NCI-H2171 (cell line): ENCODE measurements around the gene RPS6KA2.

ENCODE experiments used
- DNase-seq: peaks from one replicate; lab custom pipeline; 2025; lab: John Stamatoyannopoulos, UW

Gene RPS6KA2

DNA sequence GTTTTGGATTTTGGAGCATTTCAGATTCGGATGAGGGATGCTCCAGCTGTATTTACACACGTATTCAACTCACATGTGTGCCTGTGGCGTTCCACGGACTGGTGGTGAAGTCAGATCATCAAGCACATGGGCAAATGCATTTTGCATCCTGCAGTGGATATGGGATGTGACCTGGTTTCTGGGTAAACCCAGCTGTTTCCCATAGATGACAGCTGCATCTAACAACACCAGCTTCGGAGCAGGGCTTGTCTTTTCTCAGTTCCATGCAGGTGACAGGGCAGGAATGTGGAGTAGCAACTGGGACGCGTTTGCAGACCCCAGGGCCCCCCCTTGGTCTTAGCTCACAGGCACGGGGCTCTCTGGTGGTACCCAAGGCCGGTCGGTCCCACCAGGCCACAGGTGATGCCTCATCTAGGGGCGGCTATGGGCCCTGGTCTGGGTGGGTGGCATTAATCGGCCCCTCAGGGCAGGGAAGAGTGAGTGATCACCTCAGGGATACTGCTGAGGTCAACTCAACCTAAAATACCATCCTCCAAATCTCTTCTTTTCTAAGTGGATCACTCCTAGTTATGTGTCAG, 123.8 kb downstream of the RPS6KA2 start:
- no peak for DNase-seq

DNA sequence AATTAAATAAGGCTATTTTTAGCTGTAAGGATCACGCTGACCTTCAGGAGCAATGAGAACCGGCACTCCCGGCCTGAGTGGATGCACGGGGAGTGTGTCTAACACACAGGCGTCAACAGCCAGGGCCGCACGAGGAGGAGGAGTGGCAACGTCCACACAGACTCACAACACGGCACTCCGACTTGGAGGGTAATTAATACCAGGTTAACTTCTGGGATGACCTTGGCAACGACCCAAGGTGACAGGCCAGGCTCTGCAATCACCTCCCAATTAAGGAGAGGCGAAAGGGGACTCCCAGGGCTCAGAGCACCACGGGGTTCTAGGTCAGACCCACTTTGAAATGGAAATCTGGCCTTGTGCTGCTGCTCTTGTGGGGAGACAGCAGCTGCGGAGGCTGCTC, 124.6 kb downstream of the RPS6KA2 start:
- no peak for DNase-seq

- no peak for DNase-seq
Measured at GRCh38 chr6:166501246-166501645, 125.8 kb downstream of the RPS6KA2 start.

DNA sequence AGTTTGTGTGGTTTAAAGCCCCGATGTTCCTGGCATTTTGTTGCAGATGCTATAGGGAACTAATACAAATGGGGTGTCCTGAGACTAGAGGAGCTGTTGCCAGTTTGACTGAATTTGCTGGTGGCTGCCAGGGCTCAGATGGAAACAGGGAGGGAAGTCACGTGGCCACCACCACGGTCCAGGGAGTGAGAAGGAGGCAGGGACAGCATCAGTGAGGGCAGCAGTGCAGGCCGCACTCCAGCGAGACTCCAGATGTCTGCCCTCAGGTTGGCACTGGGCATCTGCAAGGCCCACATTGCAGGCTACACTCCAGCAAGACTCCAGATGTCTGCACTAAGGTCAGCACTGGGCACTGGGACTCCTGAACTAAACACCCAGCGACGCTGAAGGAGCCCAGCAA, 126.8 kb downstream of the RPS6KA2 start:
- no peak for DNase-seq

- no peak for DNase-seq
Measured at GRCh38 chr6:166499350-166500163, 127.5 kb downstream of the RPS6KA2 start.

GRCh38 chr6:166498661-166499349, 128.2 kb downstream of the RPS6KA2 start:
- no peak for DNase-seq

DNA sequence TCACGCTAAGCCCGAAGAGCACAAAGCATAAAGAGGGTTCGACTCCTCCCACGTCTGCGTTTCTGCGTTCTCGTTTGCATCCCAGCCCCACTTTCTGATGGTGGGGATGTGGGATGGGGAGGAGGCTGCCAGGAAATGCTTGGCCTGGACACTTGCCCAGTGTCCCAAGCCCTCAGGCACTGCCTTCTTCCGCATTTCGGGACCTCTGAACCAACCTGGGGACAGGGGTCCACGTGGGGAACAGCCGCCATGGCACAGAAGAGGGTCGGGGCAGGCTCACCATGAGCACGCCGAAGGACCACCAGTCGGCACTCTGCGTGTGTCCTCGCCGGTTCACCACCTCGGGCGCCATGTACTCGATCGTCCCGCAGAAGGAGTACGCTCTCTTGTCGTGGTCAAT, 128.8 kb downstream of the RPS6KA2 start:
- DNase-seq = no peak

GRCh38 chr6:166497087-166497899, 129.8 kb downstream of the RPS6KA2 start:
- no peak for DNase-seq

- no peak for DNase-seq
Measured at GRCh38 chr6:166496460-166496859, 130.6 kb downstream of the RPS6KA2 start.

- no peak for DNase-seq
Measured at GRCh38 chr6:166495487-166496314, 131.3 kb downstream of the RPS6KA2 start.

DNA sequence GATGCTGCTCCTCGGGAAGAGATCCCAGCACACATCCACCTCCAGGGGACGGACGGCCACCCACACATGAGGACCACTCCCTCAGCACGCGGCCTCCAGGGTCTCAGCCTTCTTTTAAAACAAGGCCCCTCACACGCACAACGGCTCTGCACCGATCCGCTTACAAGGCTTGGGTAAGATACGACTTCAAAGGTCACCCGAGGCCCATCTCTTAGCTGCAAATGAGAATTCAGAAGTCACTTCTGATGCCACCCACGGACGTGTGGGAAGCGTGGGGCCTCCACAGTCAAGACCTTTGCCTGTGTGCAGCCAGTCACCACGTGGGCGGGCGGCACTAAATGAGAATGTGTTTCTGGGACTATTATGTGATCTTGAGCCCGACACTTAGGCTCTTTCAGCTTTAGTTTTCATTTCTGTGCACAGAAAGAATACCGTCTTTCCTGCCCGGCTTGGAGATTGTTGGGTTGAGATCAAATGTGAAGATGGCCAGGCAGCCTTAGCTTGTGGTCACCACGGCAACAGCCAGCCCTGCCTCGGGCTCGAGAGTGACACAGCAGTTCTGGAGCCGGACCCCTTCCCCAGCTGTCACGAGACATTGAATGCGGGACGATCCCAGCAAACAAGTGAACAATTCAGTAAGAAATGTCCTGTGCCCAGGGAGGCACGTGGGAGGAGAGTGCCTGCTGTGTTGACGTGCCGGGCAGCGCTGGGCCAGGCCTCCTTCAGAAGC, 132.1 kb downstream of the RPS6KA2 start:
- no peak for DNase-seq

DNA sequence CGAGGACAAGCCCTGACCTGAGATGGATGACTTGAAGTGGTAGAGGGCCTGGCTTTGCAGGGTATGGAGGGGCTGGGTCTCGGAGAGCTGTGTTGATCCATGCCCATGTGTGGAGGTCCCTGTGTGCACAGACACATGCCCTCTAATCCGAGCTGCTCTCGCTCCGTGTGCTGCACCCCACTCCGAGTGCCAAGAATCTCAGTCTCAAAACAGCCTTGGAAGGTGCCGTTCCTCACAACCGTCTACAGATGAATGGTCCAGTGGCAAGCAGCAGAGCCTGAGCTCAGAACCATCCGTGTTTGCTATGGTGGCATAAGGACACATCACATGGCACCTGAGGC, 133.0 kb downstream of the RPS6KA2 start:
- no peak for DNase-seq

DNA sequence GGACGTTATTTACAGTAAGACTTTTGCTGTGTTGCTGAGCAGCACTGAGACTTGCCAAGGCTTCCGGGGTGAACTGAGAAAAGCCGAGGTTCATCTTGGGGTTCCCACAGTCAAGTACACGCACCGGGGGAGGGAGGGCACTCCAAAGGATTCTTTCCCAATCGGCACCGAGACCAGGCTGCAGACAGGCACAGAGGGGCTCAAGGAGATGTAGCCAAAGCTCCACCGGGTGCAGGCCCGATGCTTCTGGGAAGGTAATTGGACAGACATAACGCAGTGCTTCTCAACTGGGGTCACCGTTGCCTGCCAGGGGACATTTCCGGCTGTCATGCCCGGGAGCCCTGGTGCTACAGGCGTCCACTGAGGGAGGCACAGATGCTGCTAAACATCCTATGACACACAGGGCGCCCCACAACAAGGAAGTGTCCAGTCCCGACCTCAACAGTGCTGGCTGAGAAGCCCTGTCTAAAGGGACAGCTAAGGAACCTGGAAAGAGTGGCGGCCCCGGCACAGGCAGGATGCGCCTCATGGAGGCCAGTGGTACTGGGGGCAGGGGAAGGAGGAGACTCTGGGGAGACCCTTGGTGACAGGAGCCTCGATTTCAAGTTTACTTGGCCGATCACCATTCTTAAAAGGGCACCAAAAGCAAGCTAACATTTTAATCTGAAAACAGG, 133.5 kb downstream of the RPS6KA2 start:
- DNase-seq = no peak

DNA sequence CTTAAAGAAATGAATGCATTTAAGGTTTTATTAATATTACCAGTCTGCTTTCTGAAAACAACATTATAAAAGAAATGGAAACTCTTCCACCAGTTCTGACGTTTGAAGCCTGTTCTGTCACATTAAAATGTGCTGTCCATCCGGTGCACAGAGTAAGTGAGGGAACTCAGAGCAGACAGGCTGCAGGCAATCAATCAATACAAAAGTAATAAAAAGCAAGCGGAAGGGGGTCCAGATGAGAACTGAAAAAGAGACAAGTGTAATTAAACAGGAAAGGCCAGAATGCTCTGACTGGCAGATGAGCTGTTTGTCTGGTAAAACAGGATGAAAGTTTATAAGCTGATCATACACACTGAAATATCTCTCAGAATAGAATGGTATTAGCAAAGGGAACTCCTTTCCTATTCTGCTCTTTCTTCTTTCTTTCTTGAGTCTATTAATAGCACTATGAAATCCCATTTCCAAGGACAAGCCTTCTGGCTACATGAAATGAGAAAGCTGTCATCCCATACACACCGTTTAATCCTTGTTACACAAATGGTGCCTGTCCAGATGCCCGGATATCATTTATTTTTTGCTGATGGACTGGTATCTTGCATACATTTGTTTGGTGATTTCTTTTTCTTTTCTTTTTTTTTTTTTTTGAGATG, 134.8 kb downstream of the RPS6KA2 start:
- DNase-seq = no peak

GRCh38 chr6:166490671-166491500, 136.2 kb downstream of the RPS6KA2 start:
- DNase-seq = peak; percentile 36

DNA sequence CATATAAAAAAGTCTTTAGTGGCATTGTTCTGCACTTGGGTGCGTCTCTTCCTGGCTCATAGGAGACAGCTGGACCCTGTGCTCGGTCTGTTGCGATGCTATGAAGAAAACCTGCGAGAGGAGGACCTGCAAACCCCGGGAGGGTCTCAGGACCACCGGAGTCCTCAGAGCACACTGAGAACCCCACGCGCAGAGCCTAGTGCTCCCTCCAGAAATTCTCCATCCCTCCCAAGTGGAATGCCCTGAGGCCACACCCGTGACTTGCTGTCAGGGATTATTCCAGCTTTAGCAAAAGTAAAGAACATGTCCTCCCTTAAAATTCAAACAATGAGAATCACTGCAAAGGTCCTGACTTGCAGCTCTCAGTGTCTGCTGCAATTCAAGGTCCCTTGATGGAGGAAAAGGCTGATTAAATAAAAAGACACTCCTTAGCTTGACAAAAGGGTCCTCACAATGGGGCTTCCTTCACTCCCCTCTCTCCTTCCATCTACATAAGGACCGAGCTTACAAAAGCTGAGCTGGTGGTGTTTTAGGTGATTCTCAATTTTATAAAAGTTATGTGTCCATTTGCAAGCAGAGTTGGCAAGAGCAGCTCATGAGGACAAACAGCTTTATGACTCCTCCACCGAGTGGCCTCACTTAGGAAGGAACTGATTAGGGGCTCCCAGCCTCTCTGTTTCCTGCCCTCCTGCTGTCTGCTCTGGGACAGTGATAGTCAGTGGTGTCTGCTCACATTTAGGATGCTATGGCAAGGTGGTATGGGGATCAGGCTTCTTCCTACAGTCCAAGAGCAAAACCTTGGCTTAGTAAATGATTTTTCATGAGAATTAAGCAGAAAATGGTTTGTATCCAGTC, 137.5 kb downstream of the RPS6KA2 start:
- DNase-seq = no peak

DNA sequence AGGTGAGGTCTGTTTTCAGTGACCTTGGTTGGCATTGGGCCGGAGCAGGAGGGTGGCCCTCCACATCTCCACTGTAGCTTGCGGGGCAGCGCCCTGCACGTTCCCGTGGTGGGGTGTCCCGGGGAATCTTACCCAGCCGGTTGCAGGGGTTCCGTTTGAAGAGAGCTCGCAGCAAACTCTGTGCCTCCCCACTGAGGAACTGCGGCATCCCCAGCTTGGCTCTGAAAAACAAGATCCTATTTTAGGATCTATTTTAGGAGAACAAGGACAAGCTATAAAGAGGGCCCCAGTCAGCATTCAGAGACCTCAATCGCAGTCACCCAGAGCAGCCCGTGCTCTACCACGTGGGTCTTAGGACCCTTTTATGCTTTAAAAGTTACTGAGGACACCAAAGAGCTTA, 138.3 kb downstream of the RPS6KA2 start:
- no peak for DNase-seq
